ENCODE data around the gene RPL7A. TPM values are rescaled to one million over a fixed set of nuclear protein-coding genes. Genes with fewer than 3 reads are reported as not detected.

Gene RPL7A
- total RNA-seq, 1 experiment from 2014 or later: 2,895 TPM

DNA sequence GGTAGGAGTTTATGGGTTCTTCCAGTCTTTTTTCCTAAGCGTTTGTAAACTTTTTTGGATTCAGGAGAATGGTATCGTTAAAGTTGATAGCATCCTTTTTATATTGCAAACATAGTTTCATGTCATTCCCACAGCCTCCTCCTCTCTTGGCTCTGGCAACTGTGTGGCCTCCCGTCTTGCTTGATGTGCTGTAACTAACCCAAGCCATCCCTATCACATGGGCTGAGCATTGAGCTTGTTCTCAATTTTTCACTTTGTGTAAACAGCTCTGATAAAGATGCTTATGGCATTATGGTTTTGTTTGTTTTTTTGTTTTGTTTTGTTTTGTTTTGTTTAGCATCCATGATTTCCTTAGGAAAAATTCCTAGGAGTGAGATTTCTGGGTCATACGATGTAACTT lies 32.7 kb downstream of the RPL7A start:
- Histone ChIP-seq H2BK120ac (ENCODE audit: low read depth, low read length, poor library complexity, severe bottlenecking) (no peak overlapping the region), H3K27ac (ENCODE audit: insufficient read length, low read depth, low read length) (no peak overlapping the region), H3K9ac (ENCODE audit: extremely low read depth, insufficient read length, low read length) (no peak overlapping the region), H4K8ac (replicated peaks; ENCODE audit: insufficient read length, low read depth, low read length) (no peak overlapping the region), H2BK15ac (ENCODE audit: low read depth, low read length) (no peak overlapping the region), H3K18ac (ENCODE audit: insufficient read length, low read depth, low read length) (no peak overlapping the region), H2BK20ac (ENCODE audit: low read depth, low read length, poor library complexity, severe bottlenecking) (no peak overlapping the region), H3K9me3 (ENCODE audit: control insufficient read depth, low read depth, low read length) (no peaks in the 10 kb centered on the region), H3K4ac (ENCODE audit: low read depth, low read length) (no peak overlapping the region), H4K20me1 (ENCODE audit: control insufficient read depth, insufficient read depth, insufficient read length) (peaks cover 3% of the 10 kb centered on the region), H3K79me2 (ENCODE audit: insufficient read depth, low read length) (no peaks in the 10 kb centered on the region), H3T11ph (ENCODE audit: low read length) (no peak overlapping the region), H2BK12ac (ENCODE audit: insufficient read length, low read depth, low read length) (no peak overlapping the region), H2AFZ (ENCODE audit: low read length) (no peak overlapping the region), H2BK5ac (ENCODE audit: insufficient read length, low read length) (no peak overlapping the region), H3K56ac (ENCODE audit: insufficient read length, low read depth, low read length) (no peak overlapping the region), H3K4me1 (ENCODE audit: insufficient read depth, low read length) (no peaks in the 10 kb centered on the region), H2AK5ac (ENCODE audit: insufficient read length, low read length) (no peak overlapping the region), H4K91ac (ENCODE audit: insufficient read length, low read depth, low read length) (no peak overlapping the region), H3K23ac (ENCODE audit: insufficient read length, low read depth, low read length) (no peak overlapping the region), H3K14ac (ENCODE audit: insufficient read depth, low read length) (no peak overlapping the region), H3K79me1 (ENCODE audit: insufficient read depth, low read depth, low read length, poor library complexity, severe bottlenecking) (no peaks in the 10 kb centered on the region), H4K5ac (ENCODE audit: insufficient read length, low read depth, low read length) (no peak overlapping the region), H3K23me2 (ENCODE audit: insufficient read length, low read depth, low read length, poor library complexity, severe bottlenecking) (no peaks in the 10 kb centered on the region), H3K27me3 (ENCODE audit: insufficient read depth, low read length) (no peaks in the 10 kb centered on the region), H3K4me2 (ENCODE audit: insufficient read depth, insufficient read length, low read length) (no peak overlapping the region)
- Mint-ChIP-seq H3K4me3 (no peak overlapping the region), H3K36me3 (ENCODE audit: insufficient read depth in 1 of 3, low read depth in 3 of 3) (peaks cover 0 to 2% (median 0%) of the 10 kb centered on the region in 3 experiments; a peak in 1 of 7 replicates), H3K9me3 (peaks cover 3 to 4% of the 10 kb centered on the region in 2 experiments; a peak in 3 of 5 replicates), H3K27me3 (ENCODE audit: low read depth) (peaks cover 30% of the 10 kb centered on the region), H3K27ac (no peak overlapping the region), H3K4me1 (no peaks in the 10 kb centered on the region; a peak in 1 of 4 replicates)
- TF ChIP-seq CTCF (conservative IDR thresholded peaks at IDR 0.05): no peak
- no peak for DNase-seq
- WGBS (ENCODE audit: extremely low coverage, insufficient read length, low lambda C conversion rate): no CpG with 5 or more reads among the region's 4 CpGs
